Nephron progenitor cell (in vitro differentiated cells): ENCODE data around the gene INTS15.

Source experiments
- DNase-seq: peaks from one replicate; pipeline ENCODE4 v3.0.0; 2021
- H3K27ac Mint-ChIP-seq: 2 replicates; pipeline ENCODE4 v1.8.0; 2021; ENCODE audit warnings: mild to moderate bottlenecking, moderate library complexity, mixed read lengths
- H3K27me3 Mint-ChIP-seq: 2 replicates; pipeline ENCODE4 v1.8.0; 2021; ENCODE audit warnings: mild to moderate bottlenecking, low read depth, mixed read lengths; ENCODE audit not compliant: poor library complexity
- H3K36me3 Mint-ChIP-seq: 2 replicates; pipeline ENCODE4 v1.8.0; 2021; ENCODE audit warnings: low read depth, mixed read lengths
- H3K4me1 Mint-ChIP-seq: 2 replicates; pipeline ENCODE4 v1.8.0; 2021; ENCODE audit warnings: mixed read lengths
- H3K4me3 Mint-ChIP-seq: 2 replicates; pipeline ENCODE4 v1.8.0; 2021; ENCODE audit warnings: mild to moderate bottlenecking, moderate library complexity, mixed read lengths
- H3K9me3 Mint-ChIP-seq: 2 replicates; pipeline ENCODE4 v1.8.0; 2021; ENCODE audit warnings: mild to moderate bottlenecking, moderate library complexity, mixed read lengths
- TF ChIP-seq, protein P1 (sequence below): fragments of 200-600 bp; sonication (generic); IDR thresholded peaks from 2 replicates; pipeline ENCODE4 v1.5.0; 2021; ENCODE audit warnings: antibody characterized with exemption

Gene INTS15

DNA sequence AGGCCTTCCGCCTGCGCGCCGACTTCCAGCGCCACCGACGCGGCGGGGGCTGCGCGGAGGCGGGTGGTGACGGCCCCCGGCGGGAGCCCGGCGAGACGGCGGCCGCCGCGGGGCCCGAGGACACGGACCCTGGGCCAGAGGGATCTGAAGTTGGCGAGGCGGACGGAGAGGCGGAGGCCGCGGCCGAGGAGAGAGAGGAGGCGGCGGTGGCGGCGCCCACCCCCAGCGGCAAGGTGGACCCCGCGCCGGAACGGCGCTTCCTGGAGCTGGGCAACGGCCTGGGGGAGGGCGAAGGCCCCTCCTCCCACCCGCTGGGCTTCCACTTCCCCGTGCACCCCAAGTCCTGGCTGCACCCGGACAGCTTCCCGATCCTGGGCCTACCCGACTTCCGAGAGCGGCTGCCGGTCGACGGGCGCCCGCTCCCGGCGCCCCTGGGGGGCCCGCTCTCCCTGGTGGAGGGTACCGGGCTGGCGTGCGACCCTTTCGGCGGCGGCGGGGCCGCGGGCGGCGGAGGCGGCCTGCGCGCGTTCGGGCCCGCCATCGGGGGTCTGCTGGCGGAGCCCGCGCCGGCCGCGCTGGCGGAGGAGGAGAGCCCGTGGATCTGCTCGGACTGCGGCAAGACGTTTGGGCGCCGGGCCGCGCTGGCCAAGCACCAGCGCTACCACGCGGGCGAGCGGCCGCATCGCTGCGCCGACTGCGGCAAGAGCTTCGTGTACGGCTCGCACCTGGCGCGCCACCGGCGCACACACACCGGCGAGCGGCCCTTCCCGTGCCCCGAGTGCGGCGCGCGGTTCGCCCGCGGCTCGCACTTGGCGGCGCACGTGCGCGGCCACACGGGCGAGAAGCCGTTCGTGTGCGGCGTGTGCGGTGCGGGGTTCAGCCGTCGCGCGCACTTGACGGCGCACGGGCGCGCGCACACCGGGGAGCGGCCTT, 63.5 kb downstream of the INTS15 start:
- TF ChIP-seq, protein P1, sequence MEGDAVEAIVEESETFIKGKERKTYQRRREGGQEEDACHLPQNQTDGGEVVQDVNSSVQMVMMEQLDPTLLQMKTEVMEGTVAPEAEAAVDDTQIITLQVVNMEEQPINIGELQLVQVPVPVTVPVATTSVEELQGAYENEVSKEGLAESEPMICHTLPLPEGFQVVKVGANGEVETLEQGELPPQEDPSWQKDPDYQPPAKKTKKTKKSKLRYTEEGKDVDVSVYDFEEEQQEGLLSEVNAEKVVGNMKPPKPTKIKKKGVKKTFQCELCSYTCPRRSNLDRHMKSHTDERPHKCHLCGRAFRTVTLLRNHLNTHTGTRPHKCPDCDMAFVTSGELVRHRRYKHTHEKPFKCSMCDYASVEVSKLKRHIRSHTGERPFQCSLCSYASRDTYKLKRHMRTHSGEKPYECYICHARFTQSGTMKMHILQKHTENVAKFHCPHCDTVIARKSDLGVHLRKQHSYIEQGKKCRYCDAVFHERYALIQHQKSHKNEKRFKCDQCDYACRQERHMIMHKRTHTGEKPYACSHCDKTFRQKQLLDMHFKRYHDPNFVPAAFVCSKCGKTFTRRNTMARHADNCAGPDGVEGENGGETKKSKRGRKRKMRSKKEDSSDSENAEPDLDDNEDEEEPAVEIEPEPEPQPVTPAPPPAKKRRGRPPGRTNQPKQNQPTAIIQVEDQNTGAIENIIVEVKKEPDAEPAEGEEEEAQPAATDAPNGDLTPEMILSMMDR: no peak
- peaks cover 34% of the 10 kb centered on the region for H3K9me3 Mint-ChIP-seq
- no peak overlapping the region for H3K27ac Mint-ChIP-seq
- H3K4me1 Mint-ChIP-seq: no peaks in the 10 kb centered on the region
- peaks cover 39% of the 10 kb centered on the region for H3K36me3 Mint-ChIP-seq
- H3K4me3 Mint-ChIP-seq: no peak overlapping the region
- DNase-seq: no peak
- no peaks in the 10 kb centered on the region for H3K27me3 Mint-ChIP-seq

DNA sequence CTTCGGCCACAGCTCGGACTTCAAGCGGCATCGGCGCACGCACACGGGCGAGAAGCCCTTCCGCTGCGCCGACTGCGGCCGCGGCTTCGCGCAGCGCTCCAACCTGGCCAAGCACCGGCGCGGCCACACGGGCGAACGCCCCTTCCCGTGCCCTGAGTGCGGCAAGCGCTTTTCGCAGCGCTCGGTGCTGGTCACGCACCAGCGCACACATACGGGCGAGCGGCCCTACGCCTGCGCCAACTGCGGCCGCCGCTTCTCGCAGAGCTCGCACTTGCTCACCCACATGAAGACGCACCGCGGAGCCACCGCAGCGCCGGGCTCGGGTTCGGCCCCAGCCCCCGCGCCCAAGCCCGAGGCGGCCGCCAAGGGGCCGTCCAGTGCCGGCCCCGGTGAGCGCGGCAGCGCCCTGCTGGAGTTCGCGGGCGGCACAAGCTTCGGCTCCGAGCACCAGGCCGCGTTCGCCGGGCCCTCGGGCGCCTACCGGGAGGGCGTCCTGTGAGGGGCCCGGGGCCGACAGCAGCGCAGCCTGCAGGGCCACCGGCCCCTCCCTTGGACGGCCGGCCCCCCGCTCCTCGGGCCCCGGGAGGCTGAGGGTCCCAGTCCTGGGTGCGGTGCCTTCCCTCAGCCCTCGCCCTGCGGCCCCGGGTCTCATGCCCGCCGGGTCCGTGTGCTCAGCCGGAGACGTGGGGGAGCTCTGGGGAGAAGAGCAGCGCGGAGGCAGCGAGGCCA, 64.5 kb downstream of the INTS15 start:
- TF ChIP-seq, protein P1: no peak
- DNase-seq: no peak
- Mint-ChIP-seq H3K4me3 (no peak overlapping the region), H3K27ac (no peak overlapping the region), H3K9me3 (peaks cover 34% of the 10 kb centered on the region), H3K36me3 (peaks cover 39% of the 10 kb centered on the region), H3K4me1 (no peaks in the 10 kb centered on the region), H3K27me3 (peaks cover 4% of the 10 kb centered on the region)

DNA sequence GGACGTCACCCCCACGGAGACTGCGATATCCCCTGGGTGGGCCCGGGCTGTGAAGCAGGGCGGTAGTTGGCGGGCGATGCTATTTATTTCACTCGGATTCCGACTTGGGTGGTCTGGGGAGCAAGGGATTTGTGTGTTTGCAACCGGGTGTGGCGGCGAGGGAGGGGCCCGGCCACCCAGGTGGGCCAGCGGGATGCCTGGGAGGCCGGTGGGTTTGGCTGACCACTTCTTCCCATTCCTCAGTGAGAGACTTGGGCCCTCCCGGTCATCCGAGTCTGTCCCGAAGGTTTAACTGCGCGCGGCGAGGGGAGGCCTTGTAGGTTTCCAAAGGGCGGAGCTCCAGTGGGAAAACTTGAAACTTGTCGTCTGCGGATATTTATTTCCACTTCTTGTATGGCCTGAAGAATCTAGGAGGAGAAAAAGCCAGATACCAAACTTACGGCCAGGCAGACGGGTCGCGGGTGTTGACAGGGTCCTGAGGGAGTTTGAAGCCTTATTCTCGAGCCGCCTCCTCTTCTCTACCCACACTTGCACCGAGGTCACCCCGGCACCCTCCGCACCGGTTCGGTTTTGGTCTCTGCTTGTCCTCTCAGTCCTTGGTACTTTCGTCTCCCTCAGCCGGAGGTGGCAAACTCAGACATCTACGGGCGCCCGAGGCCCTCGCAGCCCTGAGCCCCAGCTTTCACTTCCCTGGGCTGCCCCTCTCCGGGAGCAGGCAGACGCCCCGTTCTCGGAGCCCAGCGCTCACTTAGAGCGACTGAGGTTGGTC, 65.2 kb downstream of the INTS15 start:
- Mint-ChIP-seq H3K27ac (no peak overlapping the region), H3K27me3 (peaks cover 4% of the 10 kb centered on the region), H3K9me3 (peaks cover 33% of the 10 kb centered on the region), H3K4me1 (no peaks in the 10 kb centered on the region), H3K36me3 (peaks cover 35% of the 10 kb centered on the region), H3K4me3 (no peak overlapping the region)
- no peak for DNase-seq
- TF ChIP-seq, protein P1: no peak

DNA sequence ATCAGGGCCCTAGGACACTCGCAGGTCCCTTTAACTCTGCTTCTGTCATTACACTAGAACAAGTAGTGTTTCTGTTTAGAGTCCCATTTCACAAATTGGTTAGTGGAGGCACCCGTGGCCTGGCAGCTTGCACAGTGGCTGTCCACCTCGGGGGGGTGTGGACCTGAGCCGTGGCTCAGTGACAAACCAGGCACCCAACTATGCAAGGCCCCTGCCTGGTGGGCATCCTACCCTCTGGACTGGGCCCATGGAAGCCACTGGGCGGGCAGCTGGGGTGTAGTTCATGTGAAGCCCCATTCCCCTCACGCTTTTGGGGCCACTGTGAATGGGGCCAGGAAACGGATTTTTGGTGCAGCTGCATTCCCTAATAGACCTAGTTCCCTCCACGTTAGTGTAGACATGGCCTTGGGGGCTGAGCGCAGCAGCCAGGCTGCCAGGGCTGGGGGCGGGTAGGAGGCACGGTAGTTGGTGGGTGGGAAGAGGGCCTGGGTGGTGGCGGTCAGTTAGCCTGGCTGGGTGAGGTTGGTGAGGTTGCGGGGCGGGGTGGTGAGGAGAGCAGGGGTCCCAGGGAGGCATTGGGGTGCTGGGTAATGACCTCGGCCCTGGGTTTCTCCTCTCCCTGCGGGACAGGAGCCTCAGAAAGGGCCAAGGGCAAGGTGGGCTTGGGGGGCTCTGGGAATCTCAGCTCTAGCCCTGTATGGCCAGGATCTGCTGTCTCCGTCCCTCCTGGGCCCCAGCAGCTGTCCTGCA, 66.0 kb downstream of the INTS15 start:
- peaks cover 26% of the 10 kb centered on the region for H3K9me3 Mint-ChIP-seq
- DNase-seq: no peak
- no peak overlapping the region for H3K27ac Mint-ChIP-seq
- H3K4me1 Mint-ChIP-seq: no peaks in the 10 kb centered on the region
- TF ChIP-seq, protein P1: no peak
- peaks cover 27% of the 10 kb centered on the region for H3K36me3 Mint-ChIP-seq
- peaks cover 7% of the 10 kb centered on the region for H3K27me3 Mint-ChIP-seq
- no peak overlapping the region for H3K4me3 Mint-ChIP-seq

DNA sequence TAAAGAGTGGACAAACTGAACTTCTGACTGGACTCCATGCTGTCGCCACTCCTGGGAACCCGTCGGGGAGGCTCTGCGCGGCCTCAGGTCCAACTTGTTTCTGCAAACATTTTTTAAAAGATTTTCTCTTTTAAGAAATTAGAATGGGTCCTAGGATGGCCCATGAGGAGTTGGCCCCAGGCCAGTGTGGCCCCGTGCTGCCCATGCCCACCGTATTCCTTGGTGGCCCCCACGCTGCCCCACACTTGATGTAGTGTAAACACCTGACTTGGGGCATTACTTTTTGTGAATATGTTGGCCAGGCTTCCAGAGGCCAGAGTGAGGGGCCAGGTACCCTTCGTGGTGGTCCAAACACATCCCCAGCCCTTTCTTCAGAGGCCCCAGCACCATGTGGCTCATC, 66.6 kb downstream of the INTS15 start:
- H3K27ac Mint-ChIP-seq: no peak overlapping the region
- TF ChIP-seq, protein P1: no peak

More for the DNA sequence above, 66.6 kb downstream of the INTS15 start:
- Mint-ChIP-seq H3K27me3 (peaks cover 7% of the 10 kb centered on the region), H3K4me3 (no peak overlapping the region), H3K36me3 (peaks cover 21% of the 10 kb centered on the region), H3K9me3 (peaks cover 24% of the 10 kb centered on the region), H3K4me1 (no peaks in the 10 kb centered on the region)
- DNase-seq: no peak
